Iris pigment epithelial cell (primary cell): ENCODE results near the gene CCDC157.
"Not testable (repeated sequence)": the region's sequence is repeated elsewhere in the genome, so short reads cannot be mapped to it uniquely, and the experiment has no call there.

Experiments used
- DNase-seq: peaks from one replicate; pipeline ENCODE4 v3.0.0-alpha.2; 2011; ENCODE audit warnings: low read depth

The CCDC157 gene

GRCh38 chr22:30392661-30393321 is 36.0 kb downstream of the CCDC157 start:
- no peak for DNase-seq

- DNase-seq: no peak
Observed at GRCh38 chr22:30393322-30393680, 36.5 kb downstream of the CCDC157 start.

- no peak for DNase-seq
Observed at GRCh38 chr22:30393885-30394284, 37.1 kb downstream of the CCDC157 start.

GRCh38 chr22:30396871-30397655 is 40.3 kb downstream of the CCDC157 start, which contains the start of gene SEC14L2:
TSS of gene SEC14L2 (plus strand) at chr22:30397018. CDS start at chr22:30397117, 99 bp downstream.
- DNase-seq: no peak

GRCh38 chr22:30397656-30398635 is 41.1 kb downstream of the CCDC157 start:
- DNase-seq: no peak

GRCh38 chr22:30398685-30399680 is 42.2 kb downstream of the CCDC157 start:
- DNase-seq: no peak

GRCh38 chr22:30399718-30400117 is 42.9 kb downstream of the CCDC157 start:
- no peak for DNase-seq

GRCh38 chr22:30400159-30400558 is 43.4 kb downstream of the CCDC157 start:
- DNase-seq: no peak

- DNase-seq: not testable (repeated sequence)
Observed at GRCh38 chr22:30401024-30401423, 44.2 kb downstream of the CCDC157 start.

- DNase-seq: no peak
Observed at GRCh38 chr22:30402028-30402765, 45.4 kb downstream of the CCDC157 start.

- DNase-seq: not testable (repeated sequence)
Observed at GRCh38 chr22:30402766-30403104, 45.9 kb downstream of the CCDC157 start.

- no peak for DNase-seq
Observed at GRCh38 chr22:30404307-30404706, 47.5 kb downstream of the CCDC157 start.

- DNase-seq: no peak
Observed at GRCh38 chr22:30405731-30406130, 48.9 kb downstream of the CCDC157 start.

- no peak for DNase-seq
Observed at GRCh38 chr22:30406400-30406799, 49.6 kb downstream of the CCDC157 start.

GRCh38 chr22:30408388-30409102 is 51.7 kb downstream of the CCDC157 start:
- peak; percentile 69 for DNase-seq

GRCh38 chr22:30411780-30412179 is 55.0 kb downstream of the CCDC157 start:
- no peak for DNase-seq

GRCh38 chr22:30413001-30413400 is 56.2 kb downstream of the CCDC157 start:
- no peak for DNase-seq

GRCh38 chr22:30413745-30414524 is 57.1 kb downstream of the CCDC157 start:
- no peak for DNase-seq

GRCh38 chr22:30414525-30415047 is 57.8 kb downstream of the CCDC157 start:
- peak; percentile 39 for DNase-seq
